Thyroid gland (tissue), 4 donors: ENCODE measurements around the gene TOMM5. TPM values are rescaled to one million over a fixed set of nuclear protein-coding genes. Genes with fewer than 3 reads are reported as not detected.

Source experiments
- DNase-seq, 2 donors: peaks; one replicate each; pipeline ENCODE4 v3.0.0-alpha.2; 2019
- H3K27ac ChIP-seq, 3 donors: fragments of 200-600 bp; sonication (generic); 1 replicate in 2 of 3; 2 replicates in 1 of 3; pipeline ENCODE4 v1.5.1; 2016 to 2019; ENCODE audit warnings: mild to moderate bottlenecking in 1 of 3, moderate library complexity in 1 of 3
- H3K27me3 ChIP-seq: fragments of 200-600 bp; sonication (generic); one replicate; pipeline ENCODE4 v1.5.1; 2019
- H3K36me3 ChIP-seq, 2 donors: fragments of 200-600 bp; sonication (generic); one replicate each; pipeline ENCODE4 v1.5.1; 2016 to 2019
- H3K4me1 ChIP-seq, 2 donors: fragments of 200-600 bp; sonication (generic); one replicate each; pipeline ENCODE4 v1.5.1; 2017 to 2019
- H3K4me3 ChIP-seq, 3 donors: fragments of 200-600 bp; sonication (generic); replicated peaks in 1 of 3; 1 replicate in 2 of 3; 2 replicates in 1 of 3; pipeline ENCODE4 v1.5.1; 2016; ENCODE audit warnings: mild to moderate bottlenecking in 1 of 3
- H3K9me3 ChIP-seq: fragments of 200-600 bp; sonication (generic); one replicate; pipeline ENCODE4 v1.5.1; 2017
- CTCF ChIP-seq, 6 experiments: fragments of 200-600 bp in 3 of 6; fragments of 450-650 bp in 3 of 6; sonication (generic) in 3 of 6; IDR thresholded peaks; one replicate each; pipeline ENCODE4 v1.5.1; 2016 to 2019; ENCODE audit warnings: antibody characterized with exemption in 6 of 6, mild to moderate bottlenecking in 2 of 6, inconsistent platforms in 1 of 6, moderate library complexity in 1 of 6
- POLR2A ChIP-seq, 2 donors: fragments of 450-650 bp; IDR thresholded peaks; one replicate each; pipeline ENCODE4 v1.6.1; 2017; ENCODE audit warnings: antibody characterized with exemption in 2 of 2, mild to moderate bottlenecking in 2 of 2, moderate library complexity in 1 of 2
- WGBS, 2 donors: methylation state at CpG; one replicate each; pipeline ENCODE4 v1.1.5; 2017; 5-methylcytosine and 5-hydroxymethylcytosine counted together
- intact Hi-C: fragments of 100-400 bp; cut with DNase I; formaldehyde crosslinking; loops from one replicate; pipeline ENCODE4 v1.15.1; 2023
- total RNA-seq, 4 donors: library from RNA; depleted of rRNA; stranded (reverse); fragments of >200 nt; gene quantifications; one replicate each; pipeline ENCODE4 v1.2.3, GENCODE V29; 2016

Gene TOMM5
- 100 to 1,000 TPM in 2 of 4 donors, 10 to 100 TPM in 2; 56.7 to 110 (median 85.0) TPM for total RNA-seq

- TF ChIP-seq POLR2A (IDR thresholded peaks at IDR 0.05) (peak in 1 of 2 donors; percentile 79), CTCF (IDR thresholded peaks at IDR 0.05) (peak in 1 of 6 experiments; percentile 2)
- Histone ChIP-seq H3K4me1 (peaks cover 9 to 17% of the 10 kb centered on the region in 2 donors), H3K9me3 (no peaks in the 10 kb centered on the region), H3K27ac (peak within 1 kb of the TSS; percentile 73 to 83 (median 81)), H3K36me3 (peaks cover 0 to 7% of the 10 kb centered on the region in 2 donors), H3K4me3 (peak within 1 kb of the TSS; percentile 11 to 88 (median 80)), H3K27me3 (no peaks in the 10 kb centered on the region)
- peak; percentile 92 to 95 for DNase-seq
- WGBS, 2 donors: 0% methylated on average over 28 to 52 of the region's 72 CpGs
- intact Hi-C loops: no loop called here
These were observed at the start of gene TOMM5 for GRCh38 chr9:37592108-37592951. Gene TOMM5 (minus strand): TSS chr9:37592597. CDS start chr9:37592532, 65 bp downstream.

DNA sequence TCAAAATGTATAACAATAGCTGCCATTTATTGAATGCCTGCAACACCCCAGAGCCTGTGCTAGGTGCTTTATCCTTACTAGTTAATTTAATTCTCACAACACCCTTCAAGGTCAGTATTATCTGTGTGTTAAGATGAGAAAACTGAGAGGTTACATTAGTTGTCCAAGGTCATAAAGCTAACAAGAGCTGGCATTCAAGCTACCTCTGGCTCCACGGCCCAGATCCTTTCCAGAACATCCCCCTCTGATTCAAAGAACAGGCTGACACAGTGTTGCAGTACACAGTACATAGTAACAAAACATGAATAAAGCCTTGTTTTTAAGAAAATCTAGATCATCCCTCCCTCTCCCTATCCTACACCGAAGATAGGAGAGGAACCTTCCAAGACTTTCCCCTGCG is 48.9 kb upstream of the TOMM5 start:
- 87 to 97% methylated on average over 3 of the region's 3 CpGs for WGBS, 2 donors
- no peak for DNase-seq
- no peak for TF ChIP-seq CTCF (IDR thresholded peaks at IDR 0.05)
- TF ChIP-seq POLR2A (IDR thresholded peaks at IDR 0.05): no peak
- Histone ChIP-seq H3K4me1 (no peaks in the 10 kb centered on the region), H3K27me3 (no peaks in the 10 kb centered on the region), H3K4me3 (no peak overlapping the region), H3K36me3 (no peaks in the 10 kb centered on the region), H3K9me3 (no peaks in the 10 kb centered on the region), H3K27ac (no peak overlapping the region)
- intact Hi-C loops: no loop called here

DNA sequence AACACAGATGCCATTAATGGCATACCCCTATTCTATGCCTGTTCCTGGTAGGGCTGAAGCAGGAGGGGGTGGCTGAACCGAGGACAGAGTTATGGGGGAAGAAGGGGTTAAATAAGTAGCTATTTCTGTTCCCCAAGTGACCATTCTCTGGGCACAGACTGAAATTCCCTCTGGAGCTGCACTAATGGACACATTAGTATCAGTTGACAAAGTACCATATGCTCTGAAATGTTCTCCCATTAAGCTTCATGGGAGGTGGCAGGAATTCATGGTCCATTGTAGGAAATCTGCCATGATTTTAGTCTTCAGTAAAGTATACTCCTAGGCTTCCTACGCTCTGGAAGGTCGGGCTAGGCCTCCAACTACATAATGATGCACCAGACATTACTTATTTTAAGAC is 47.8 kb upstream of the TOMM5 start:
- no peaks in the 10 kb centered on the region for H3K4me1 ChIP-seq
- no peak overlapping the region for H3K27ac ChIP-seq
- intact Hi-C loops: no loop called here
- no peak overlapping the region for H3K4me3 ChIP-seq
- 65 to 79% methylated on average over 3 of the region's 3 CpGs for WGBS, 2 donors
- TF ChIP-seq CTCF (IDR thresholded peaks at IDR 0.05): no peak
- TF ChIP-seq POLR2A (IDR thresholded peaks at IDR 0.05): no peak
- no peak for DNase-seq
- H3K27me3 ChIP-seq: no peaks in the 10 kb centered on the region
- no peaks in the 10 kb centered on the region for H3K36me3 ChIP-seq
- H3K9me3 ChIP-seq: no peaks in the 10 kb centered on the region

- no peak for TF ChIP-seq CTCF (IDR thresholded peaks at IDR 0.05)
- TF ChIP-seq POLR2A (IDR thresholded peaks at IDR 0.05): no peak
- intact Hi-C loops: no loop called here
- Histone ChIP-seq H3K4me3 (no peak overlapping the region), H3K4me1 (no peaks in the 10 kb centered on the region), H3K27me3 (no peaks in the 10 kb centered on the region), H3K27ac (no peak overlapping the region), H3K36me3 (no peaks in the 10 kb centered on the region), H3K9me3 (no peaks in the 10 kb centered on the region)
- WGBS, 2 donors: 88 to 93% methylated on average over 3 of the region's 3 CpGs
- DNase-seq: no peak
These were observed 47.4 kb upstream of the TOMM5 start for GRCh38 chr9:37639841-37640240.

GRCh38 chr9:37639109-37639762 is 46.8 kb upstream of the TOMM5 start:
- intact Hi-C loops: no loop called here
- WGBS, 2 donors: 75 to 81% methylated on average over 4 of the region's 4 CpGs
- H3K27ac ChIP-seq: no peak overlapping the region
- TF ChIP-seq CTCF (IDR thresholded peaks at IDR 0.05) (no peak), POLR2A (IDR thresholded peaks at IDR 0.05) (no peak)
- no peak for DNase-seq
- no peaks in the 10 kb centered on the region for H3K9me3 ChIP-seq
- no peak overlapping the region for H3K4me3 ChIP-seq
- no peaks in the 10 kb centered on the region for H3K27me3 ChIP-seq
- no peaks in the 10 kb centered on the region for H3K4me1 ChIP-seq
- no peaks in the 10 kb centered on the region for H3K36me3 ChIP-seq
